Measurements from ENCODE around the gene RNF168.

- no peak for TF ChIP-seq CTCF (optimal IDR thresholded peaks at IDR 0.05 in 1 of 3, IDR thresholded peaks at IDR 0.05 in 1 of 3, conservative IDR thresholded peaks at IDR 0.05 in 1 of 3; ENCODE audit: extremely low read depth in 1 of 3, insufficient read depth in 2 of 3, low read length in 3 of 3)
- no peak for TF ChIP-seq EZH2 (IDR thresholded peaks at IDR 0.05; ENCODE audit: low read length)
Observed at GRCh38 chr3:196514913-196515621, 11.5 kb upstream of the RNF168 start, which contains the start of gene SMCO1.
